ENCODE results near the gene CFAP410.

The CFAP410 gene

DNA sequence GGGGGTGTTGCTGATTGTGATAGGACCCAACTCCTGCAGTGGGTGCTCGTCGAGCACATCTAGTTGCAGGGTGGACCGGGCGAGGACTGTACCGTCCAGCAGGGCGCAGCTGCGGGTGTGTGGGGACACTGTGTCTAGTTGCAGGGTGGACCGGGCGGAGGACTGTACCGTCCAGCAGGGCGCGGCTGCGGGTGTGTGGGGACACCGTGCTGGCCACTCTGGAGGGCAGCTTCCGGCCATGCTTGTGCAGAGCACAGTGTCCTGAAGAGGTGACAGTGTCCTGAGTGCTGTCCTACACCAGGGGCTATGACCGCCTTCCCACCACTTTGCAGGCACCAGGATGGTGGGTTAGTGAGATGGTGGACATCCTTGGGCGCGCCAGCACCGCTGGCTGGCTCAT lies 9.7 kb upstream of the CFAP410 start:
- H3K27me3 ChIP-seq (ENCODE audit: insufficient read depth, poor library complexity, severe bottlenecking), result no peaks in the 10 kb centered on the region
- no peak for DNase-seq (ENCODE audit: low read depth in 1 of 2, low spot score in 1 of 2)
- TF ChIP-seq POLR2AphosphoS5 (IDR thresholded peaks at IDR 0.05; ENCODE audit: low read depth) (no peak), SPI1 (IDR thresholded peaks at IDR 0.05; ENCODE audit: borderline replicate concordance, low read depth) (no peak), GABPA (IDR thresholded peaks at IDR 0.05; ENCODE audit: low read depth) (no peak)
- TF ChIP-seq, protein P1, sequence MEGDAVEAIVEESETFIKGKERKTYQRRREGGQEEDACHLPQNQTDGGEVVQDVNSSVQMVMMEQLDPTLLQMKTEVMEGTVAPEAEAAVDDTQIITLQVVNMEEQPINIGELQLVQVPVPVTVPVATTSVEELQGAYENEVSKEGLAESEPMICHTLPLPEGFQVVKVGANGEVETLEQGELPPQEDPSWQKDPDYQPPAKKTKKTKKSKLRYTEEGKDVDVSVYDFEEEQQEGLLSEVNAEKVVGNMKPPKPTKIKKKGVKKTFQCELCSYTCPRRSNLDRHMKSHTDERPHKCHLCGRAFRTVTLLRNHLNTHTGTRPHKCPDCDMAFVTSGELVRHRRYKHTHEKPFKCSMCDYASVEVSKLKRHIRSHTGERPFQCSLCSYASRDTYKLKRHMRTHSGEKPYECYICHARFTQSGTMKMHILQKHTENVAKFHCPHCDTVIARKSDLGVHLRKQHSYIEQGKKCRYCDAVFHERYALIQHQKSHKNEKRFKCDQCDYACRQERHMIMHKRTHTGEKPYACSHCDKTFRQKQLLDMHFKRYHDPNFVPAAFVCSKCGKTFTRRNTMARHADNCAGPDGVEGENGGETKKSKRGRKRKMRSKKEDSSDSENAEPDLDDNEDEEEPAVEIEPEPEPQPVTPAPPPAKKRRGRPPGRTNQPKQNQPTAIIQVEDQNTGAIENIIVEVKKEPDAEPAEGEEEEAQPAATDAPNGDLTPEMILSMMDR (IDR thresholded peaks at IDR 0.05; ENCODE audit: insufficient read depth, low read length), result no peak
- TF ChIP-seq, protein P2, sequence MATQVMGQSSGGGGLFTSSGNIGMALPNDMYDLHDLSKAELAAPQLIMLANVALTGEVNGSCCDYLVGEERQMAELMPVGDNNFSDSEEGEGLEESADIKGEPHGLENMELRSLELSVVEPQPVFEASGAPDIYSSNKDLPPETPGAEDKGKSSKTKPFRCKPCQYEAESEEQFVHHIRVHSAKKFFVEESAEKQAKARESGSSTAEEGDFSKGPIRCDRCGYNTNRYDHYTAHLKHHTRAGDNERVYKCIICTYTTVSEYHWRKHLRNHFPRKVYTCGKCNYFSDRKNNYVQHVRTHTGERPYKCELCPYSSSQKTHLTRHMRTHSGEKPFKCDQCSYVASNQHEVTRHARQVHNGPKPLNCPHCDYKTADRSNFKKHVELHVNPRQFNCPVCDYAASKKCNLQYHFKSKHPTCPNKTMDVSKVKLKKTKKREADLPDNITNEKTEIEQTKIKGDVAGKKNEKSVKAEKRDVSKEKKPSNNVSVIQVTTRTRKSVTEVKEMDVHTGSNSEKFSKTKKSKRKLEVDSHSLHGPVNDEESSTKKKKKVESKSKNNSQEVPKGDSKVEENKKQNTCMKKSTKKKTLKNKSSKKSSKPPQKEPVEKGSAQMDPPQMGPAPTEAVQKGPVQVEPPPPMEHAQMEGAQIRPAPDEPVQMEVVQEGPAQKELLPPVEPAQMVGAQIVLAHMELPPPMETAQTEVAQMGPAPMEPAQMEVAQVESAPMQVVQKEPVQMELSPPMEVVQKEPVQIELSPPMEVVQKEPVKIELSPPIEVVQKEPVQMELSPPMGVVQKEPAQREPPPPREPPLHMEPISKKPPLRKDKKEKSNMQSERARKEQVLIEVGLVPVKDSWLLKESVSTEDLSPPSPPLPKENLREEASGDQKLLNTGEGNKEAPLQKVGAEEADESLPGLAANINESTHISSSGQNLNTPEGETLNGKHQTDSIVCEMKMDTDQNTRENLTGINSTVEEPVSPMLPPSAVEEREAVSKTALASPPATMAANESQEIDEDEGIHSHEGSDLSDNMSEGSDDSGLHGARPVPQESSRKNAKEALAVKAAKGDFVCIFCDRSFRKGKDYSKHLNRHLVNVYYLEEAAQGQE (IDR thresholded peaks at IDR 0.05; ENCODE audit: insufficient replicate concordance, low read depth), result no peak
- H3K4me3 ChIP-seq (replicated peaks; ENCODE audit: insufficient read depth, low read length), result peak overlapping the region; percentile 39; the same call in 1 of the 2 replicates
- no peak overlapping the region for H3K27ac ChIP-seq (replicated peaks)

DNA sequence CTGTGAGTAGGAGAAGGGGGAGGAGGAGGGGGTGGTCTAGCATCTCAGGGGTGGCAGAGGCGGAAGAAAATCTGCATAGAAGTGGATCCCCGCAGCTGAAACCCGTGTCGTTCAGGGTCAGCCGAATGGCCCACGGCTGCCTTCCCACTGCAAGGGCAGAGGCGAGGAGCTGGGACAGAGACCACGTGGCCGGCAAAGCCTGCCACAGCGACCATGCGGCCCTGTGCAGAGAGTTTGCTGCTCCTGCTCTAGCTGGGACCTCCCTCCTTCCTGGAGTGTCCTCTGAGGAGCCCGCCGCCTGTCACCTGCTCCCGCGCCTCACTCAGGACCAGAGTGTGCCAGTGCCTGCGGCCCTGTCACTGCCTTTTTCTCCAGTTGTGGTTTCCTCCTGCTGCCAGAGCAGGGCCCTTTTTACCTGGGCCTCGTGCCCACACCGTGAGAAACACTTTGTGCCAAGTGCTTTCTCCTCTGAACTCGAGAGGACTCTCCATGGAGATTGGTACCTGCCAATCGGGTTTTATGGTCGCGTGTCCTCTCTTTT lies 8.8 kb upstream of the CFAP410 start:
- TF ChIP-seq POLR2AphosphoS5 (IDR thresholded peaks at IDR 0.05; ENCODE audit: low read depth), result no peak
- TF ChIP-seq, protein P1 (IDR thresholded peaks at IDR 0.05; ENCODE audit: insufficient read depth, low read length), result no peak
- no peak for TF ChIP-seq SPI1 (IDR thresholded peaks at IDR 0.05; ENCODE audit: borderline replicate concordance, low read depth)
- TF ChIP-seq GABPA (IDR thresholded peaks at IDR 0.05; ENCODE audit: low read depth), result no peak
- TF ChIP-seq, protein P2 (IDR thresholded peaks at IDR 0.05; ENCODE audit: insufficient replicate concordance, low read depth), result no peak
- no peak for DNase-seq (ENCODE audit: low read depth in 1 of 2, low spot score in 1 of 2)
- H3K4me3 ChIP-seq (replicated peaks; ENCODE audit: insufficient read depth, low read length), result no peak overlapping the region
- H3K27me3 ChIP-seq (ENCODE audit: insufficient read depth, poor library complexity, severe bottlenecking), result no peaks in the 10 kb centered on the region
- H3K27ac ChIP-seq (replicated peaks), result no peak overlapping the region

DNA sequence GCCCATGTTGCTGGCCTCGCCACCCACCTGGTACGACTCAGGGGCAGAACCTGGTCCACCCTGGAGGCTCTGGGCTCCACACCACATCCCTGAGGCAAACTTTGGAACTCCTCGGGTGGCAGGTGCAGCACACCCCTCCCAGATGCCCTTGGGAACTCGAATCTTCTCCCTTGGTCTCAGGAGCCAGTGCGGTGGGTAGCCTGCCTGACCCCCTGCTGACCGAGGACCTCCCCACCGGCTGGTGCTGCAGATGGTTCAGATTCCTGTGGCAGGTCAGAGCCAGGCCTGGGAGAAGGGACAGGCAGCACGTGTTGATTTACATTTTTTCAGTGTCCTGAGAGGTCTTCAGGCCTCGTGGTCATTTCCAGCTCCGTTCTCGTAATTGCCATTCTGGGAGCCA lies 6.3 kb upstream of the CFAP410 start:
- Histone ChIP-seq H3K27me3 (ENCODE audit: insufficient read depth, poor library complexity, severe bottlenecking) (no peaks in the 10 kb centered on the region), H3K4me3 (replicated peaks; ENCODE audit: insufficient read depth, low read length) (no peak overlapping the region), H3K27ac (replicated peaks) (no peak overlapping the region)
- TF ChIP-seq SPI1 (IDR thresholded peaks at IDR 0.05; ENCODE audit: borderline replicate concordance, low read depth) (no peak), POLR2AphosphoS5 (IDR thresholded peaks at IDR 0.05; ENCODE audit: low read depth) (no peak)
- TF ChIP-seq, protein P2 (IDR thresholded peaks at IDR 0.05; ENCODE audit: insufficient replicate concordance, low read depth), result no peak
- DNase-seq (ENCODE audit: low read depth in 1 of 2, low spot score in 1 of 2), result no peak

Data from HL-60 (cell line).